GM12878 (cell line): Measurements from ENCODE around the gene PAM16. TPM values are rescaled to one million over a fixed set of nuclear protein-coding genes. Genes with fewer than 3 reads are reported as not detected.
A peak's percentile ranks its signal among the peaks of the same experiment; 100 is the strongest.
"Not testable (repeated sequence)": the region's sequence is repeated elsewhere in the genome, so short reads cannot be mapped to it uniquely, and the experiment has no call there.

Experiments
- ATAC-seq: fragments of 200-7000 bp; cut with Tn5 transposase; 3 replicates; pipeline ENCODE4 v1.9.1; 2020; ENCODE audit warnings: mild to moderate bottlenecking, moderate library complexity
- BruUV-seq: library from RNA; stranded (reverse); fragments of 400-500 nt; replicated peaks from 2 replicates; lab custom pipeline; 2021; lab: Mats Ljungman, UMichigan
- CTCF ChIA-PET: fragments of 300-600 bp; sonication (Branson Sonifier 250); formaldehyde crosslinking; extraction: SDS; loops from one replicate; lab custom pipeline; 2021; ENCODE audit warnings: inconsistent platforms; lab: Yijun Ruan, JAX
- POLR2A ChIA-PET: fragments of 350-600 bp; formaldehyde crosslinking; extraction: SDS; loops from one replicate; lab custom pipeline; 2021; ENCODE audit warnings: inconsistent platforms; lab: Charles Lee
- RAD21 ChIA-PET: fragments of 300-600 bp; sonication (Branson Sonifier 250); formaldehyde crosslinking; loops from one replicate; lab custom pipeline; 2023; ENCODE audit warnings: antibody characterized with exemption; ENCODE audit not compliant: unreplicated experiment; lab: Charles Lee
- SMC1A ChIA-PET: fragments of 300-600 bp; sonication (Branson Sonifier 250); formaldehyde crosslinking; loops from one replicate; lab custom pipeline; 2023; ENCODE audit not compliant: unreplicated experiment, uncharacterized antibody; lab: Charles Lee
- DNase-seq: peaks from one replicate; pipeline ENCODE4 v3.0.0-alpha.2; 2011; ENCODE audit warnings: low read depth, low spot score
- FAIRE-seq: peaks from 3 replicates; lab custom pipeline; 2011; peaks lifted over from hg19 to GRCh38; lab: Jason Lieb, UNC
- H2AFZ ChIP-seq: 2 replicates; pipeline ENCODE4 v1.6.0; 2011; ENCODE audit warnings: low read depth, low read length, control low read depth; ENCODE audit not compliant: control insufficient read depth
- H3K27ac ChIP-seq: 2 replicates; pipeline ENCODE4 v1.5.1; 2011; ENCODE audit warnings: control low read depth; ENCODE audit not compliant: control insufficient read depth, insufficient read depth
- H3K27me3 ChIP-seq, 2 experiments: replicated peaks in 1 of 2; 2 replicates each; pipeline versions ENCODE4 v1.6.0 to v1.6.1; 2011; ENCODE audit warnings: low read length in 1 of 2; ENCODE audit not compliant: control insufficient read depth in 2 of 2, insufficient read depth in 2 of 2
- H3K36me3 ChIP-seq, 2 experiments: 2 replicates each; pipeline ENCODE4 v1.5.1; 2011; ENCODE audit warnings: low read length in 1 of 2; ENCODE audit not compliant: control insufficient read depth in 2 of 2, insufficient read depth in 2 of 2
- H3K4me1 ChIP-seq: 2 replicates; pipeline ENCODE4 v1.6.1; 2011; ENCODE audit warnings: mild to moderate bottlenecking, low read length, moderate library complexity, mixed read lengths; ENCODE audit not compliant: control insufficient read depth, insufficient read depth
- H3K4me2 ChIP-seq: 2 replicates; pipeline ENCODE4 v1.6.0; 2011; ENCODE audit warnings: control low read depth; ENCODE audit not compliant: control insufficient read depth, insufficient read depth
- H3K4me3 ChIP-seq: fragments of 200-600 bp; sonication (generic); 2 replicates; pipeline ENCODE4 v1.5.1; 2016
- H3K79me2 ChIP-seq: 2 replicates; pipeline ENCODE4 v1.6.0; 2011; ENCODE audit warnings: low read length; ENCODE audit not compliant: control insufficient read depth, insufficient read depth
- H3K9ac ChIP-seq: 2 replicates; pipeline ENCODE4 v1.8.0; 2011; ENCODE audit warnings: low read length, control low read depth, mixed read lengths; ENCODE audit not compliant: control insufficient read depth, insufficient read depth
- H3K9me3 ChIP-seq: replicated peaks from 3 replicates; pipeline ENCODE4 v1.5.1; 2011; ENCODE audit warnings: mild to moderate bottlenecking, low read length; ENCODE audit not compliant: control insufficient read depth, insufficient read depth
- H4K20me1 ChIP-seq: 2 replicates; pipeline ENCODE4 v1.6.0; 2011; ENCODE audit not compliant: control insufficient read depth, insufficient read depth
- BMI1 ChIP-seq: fragments of 450-650 bp; IDR thresholded peaks from 2 replicates; pipeline ENCODE4 v1.6.1; 2016; ENCODE audit warnings: mild to moderate bottlenecking, moderate library complexity, borderline replicate concordance
- HDGF ChIP-seq: fragments of 450-650 bp; IDR thresholded peaks from 2 replicates; pipeline ENCODE4 v1.6.1; 2016; ENCODE audit warnings: antibody characterized with exemption
- POLR2A ChIP-seq: IDR thresholded peaks from 2 replicates; pipeline ENCODE4 v1.6.1; 2011; ENCODE audit warnings: low read depth, mild to moderate bottlenecking, low read length
- POU2F2 ChIP-seq: IDR thresholded peaks from 3 replicates; pipeline ENCODE4 v1.6.1; 2011; ENCODE audit warnings: low read depth, mild to moderate bottlenecking, low read length, borderline replicate concordance
- SREBF2 ChIP-seq: IDR thresholded peaks from 2 replicates; pipeline ENCODE4 v1.6.1; 2012; ENCODE audit warnings: mild to moderate bottlenecking, low read length
- ZNF24 ChIP-seq: fragments of 450-650 bp; IDR thresholded peaks from 2 replicates; pipeline ENCODE4 v1.6.1; 2017; ENCODE audit warnings: antibody characterized with exemption, mild to moderate bottlenecking
- WGBS: methylation state at CpG from one replicate; pipeline ENCODE4 v1.1.6; 2016; ENCODE audit warnings: low lambda C conversion rate; ENCODE audit not compliant: insufficient replicate concordance, insufficient coverage; ENCODE audit errors: missing lambda C conversion rate; 5-methylcytosine and 5-hydroxymethylcytosine counted together
- in situ Hi-C: fragments of 300-500 bp; cut with MboI; formaldehyde crosslinking; loops from 9 replicates; pipeline ENCODE4 v1.14.3; 2018; ENCODE audit warnings: mixed read lengths
- intact Hi-C: fragments of 100-400 bp; cut with micrococcal nuclease; formaldehyde crosslinking; loops from one replicate; pipeline ENCODE4 v1.14.2; 2022; ENCODE audit not compliant: unreplicated experiment
- polyA plus RNA-seq, 11 experiments: library from polyadenylated mRNA; depleted of rRNA in 4 of 11; unstranded in 6 of 11; stranded (reverse) in 5 of 11; fragments of >200 nt; fragmentation: Nextera tagmentation in 4 of 11; fragmentation: Illumina TruSeq in 1 of 11; extraction: Ambion mirVana in 4 of 11; extraction: Trizol in 1 of 11; gene quantifications; 1 replicate in 1 of 11; 2 replicates in 10 of 11; pipeline versions ENCODE4 v1.2.1 to v1.2.3, GENCODE V29; 2011 to 2016; ENCODE audit warnings: inconsistent platforms in 2 of 11, missing spikeins in 2 of 11, low read depth in 1 of 11
- total RNA-seq, 4 experiments: library from RNA; depleted of rRNA in 3 of 4; stranded (reverse); fragments of >200 nt in 3 of 4; fragmentation: Illumina TruSeq in 1 of 4; extraction: Trizol in 1 of 4; gene quantifications; 2 replicates each; pipeline versions ENCODE4 v1.2.1 to v1.2.3, GENCODE V29; 2013 to 2021
- TF ChIP-seq, protein P1 (sequence below): fragments of 450-650 bp; IDR thresholded peaks from 2 replicates; pipeline ENCODE4 v1.6.1; 2017; ENCODE audit warnings: antibody characterized with exemption, mild to moderate bottlenecking, moderate library complexity

Gene PAM16
- total and polyA plus RNA-seq, 10 of the 15 experiments (the other 5 are each of a cell fraction or from before 2014, with no cell fraction given), result 18.5 to 94.3 (median 51.5) TPM

DNA sequence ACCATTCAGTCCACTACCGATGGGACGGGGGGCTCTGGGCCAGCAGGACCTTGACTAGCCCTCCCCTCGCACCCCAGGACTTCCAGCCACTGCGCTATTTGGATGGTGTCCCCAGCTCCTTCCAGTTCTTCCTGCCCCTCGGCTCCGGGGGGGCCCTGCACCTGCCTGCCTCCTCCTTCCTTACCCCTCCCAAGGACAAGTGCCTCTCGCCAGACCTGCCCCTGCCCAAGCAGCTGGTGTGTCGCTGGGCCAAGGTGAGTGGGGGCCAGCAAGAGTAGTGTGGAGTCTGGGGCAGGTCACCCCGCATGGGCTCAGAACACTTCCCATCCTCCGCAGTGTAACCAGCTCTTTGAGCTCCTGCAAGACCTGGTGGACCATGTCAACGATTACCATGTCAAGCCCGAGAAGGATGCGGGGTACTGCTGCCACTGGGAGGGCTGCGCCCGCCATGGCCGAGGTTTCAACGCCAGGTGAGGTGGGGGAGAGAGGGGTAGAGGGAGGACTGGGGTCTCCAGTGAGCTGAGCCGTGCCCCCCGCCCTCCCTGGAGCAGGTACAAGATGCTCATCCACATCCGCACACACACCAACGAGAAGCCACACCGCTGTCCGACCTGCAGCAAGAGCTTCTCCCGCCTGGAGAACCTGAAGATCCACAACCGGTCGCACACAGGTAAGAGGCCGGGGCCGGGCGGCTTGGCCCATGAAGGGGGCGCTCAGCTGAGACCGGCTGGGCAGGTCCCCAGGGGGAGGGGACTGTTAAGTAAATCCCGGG lies 16.2 kb downstream of the PAM16 start:
- in situ Hi-C loops, result loop anchor here (5.0 kb wide), 1 partner anchor 48 kb away; no protein-coding TSS in a partner anchor
- ChIA-PET CTCF (interaction anchor here (0.6 kb wide), 2 partner anchors 11 to 54 kb away, joined by 3 read pairs; no protein-coding TSS in a partner anchor), SMC1A (no interaction called here)
- H2AFZ ChIP-seq, result no peak overlapping the region
- TF ChIP-seq POLR2A (peak; percentile 43; the same call in 1 of the 2 replicates), POU2F2 (no peak), ZNF24 (no peak), HDGF (no peak), BMI1 (no peak), SREBF2 (no peak)
- TF ChIP-seq, protein P1, sequence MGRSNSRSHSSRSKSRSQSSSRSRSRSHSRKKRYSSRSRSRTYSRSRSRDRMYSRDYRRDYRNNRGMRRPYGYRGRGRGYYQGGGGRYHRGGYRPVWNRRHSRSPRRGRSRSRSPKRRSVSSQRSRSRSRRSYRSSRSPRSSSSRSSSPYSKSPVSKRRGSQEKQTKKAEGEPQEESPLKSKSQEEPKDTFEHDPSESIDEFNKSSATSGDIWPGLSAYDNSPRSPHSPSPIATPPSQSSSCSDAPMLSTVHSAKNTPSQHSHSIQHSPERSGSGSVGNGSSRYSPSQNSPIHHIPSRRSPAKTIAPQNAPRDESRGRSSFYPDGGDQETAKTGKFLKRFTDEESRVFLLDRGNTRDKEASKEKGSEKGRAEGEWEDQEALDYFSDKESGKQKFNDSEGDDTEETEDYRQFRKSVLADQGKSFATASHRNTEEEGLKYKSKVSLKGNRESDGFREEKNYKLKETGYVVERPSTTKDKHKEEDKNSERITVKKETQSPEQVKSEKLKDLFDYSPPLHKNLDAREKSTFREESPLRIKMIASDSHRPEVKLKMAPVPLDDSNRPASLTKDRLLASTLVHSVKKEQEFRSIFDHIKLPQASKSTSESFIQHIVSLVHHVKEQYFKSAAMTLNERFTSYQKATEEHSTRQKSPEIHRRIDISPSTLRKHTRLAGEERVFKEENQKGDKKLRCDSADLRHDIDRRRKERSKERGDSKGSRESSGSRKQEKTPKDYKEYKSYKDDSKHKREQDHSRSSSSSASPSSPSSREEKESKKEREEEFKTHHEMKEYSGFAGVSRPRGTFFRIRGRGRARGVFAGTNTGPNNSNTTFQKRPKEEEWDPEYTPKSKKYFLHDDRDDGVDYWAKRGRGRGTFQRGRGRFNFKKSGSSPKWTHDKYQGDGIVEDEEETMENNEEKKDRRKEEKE, result no peak
- TF ChIP-seq, all 136 proteins: peak for 1
- ChIA-PET RAD21 (no interaction called here), POLR2A (interaction anchor here (0.7 kb wide), 1 partner anchor 717 kb away, joined by 4 read pairs; no protein-coding TSS in a partner anchor)
- Histone ChIP-seq H3K4me3 (no peak overlapping the region), H3K4me1 (no peaks in the 10 kb centered on the region), H3K27me3 (no peaks in the 10 kb centered on the region), H3K9ac (no peak overlapping the region), H3K36me3 (peaks cover 0 to 13% of the 10 kb centered on the region in 2 experiments; a peak in 3 of 4 replicates), H3K27ac (no peak overlapping the region), H4K20me1 (no peaks in the 10 kb centered on the region), H3K4me2 (no peak overlapping the region), H3K9me3 (no peaks in the 10 kb centered on the region), H3K79me2 (no peaks in the 10 kb centered on the region)
- intact Hi-C loops, result loop anchor here (10.0 kb wide), 1 partner anchor 130 kb away; no protein-coding TSS in a partner anchor
- WGBS, result 70% methylated on average over 30 of the region's 32 CpGs
- no peak for ATAC-seq
- DNase-seq, result no peak
- no peak for FAIRE-seq
- no TSS peak for BruUV-seq

DNA sequence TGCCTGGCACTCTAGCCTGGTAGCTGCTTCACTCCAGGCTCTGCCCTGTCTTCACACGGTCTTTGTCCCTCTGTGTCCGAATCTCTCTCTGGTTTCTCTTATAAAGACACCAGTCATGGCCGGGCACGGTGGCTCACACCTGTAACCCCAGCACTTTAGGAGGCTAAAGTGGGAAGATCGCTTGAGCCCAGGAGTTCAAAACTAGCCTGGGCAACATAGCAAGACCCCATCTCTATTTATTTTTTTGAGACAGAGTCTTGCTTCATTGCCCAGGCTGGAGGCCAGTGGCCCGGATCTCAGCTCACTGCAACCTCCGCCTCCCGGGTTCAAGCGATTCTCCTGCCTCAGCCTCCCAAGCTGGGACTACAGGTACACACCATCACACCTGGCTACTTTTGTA lies 17.4 kb downstream of the PAM16 start:
- RAD21 ChIA-PET, H2AFZ ChIP-seq, BruUV-seq, POLR2A ChIA-PET, H3K9me3 ChIP-seq, DNase-seq, H3K9ac ChIP-seq, FAIRE-seq, SMC1A ChIA-PET, H4K20me1 ChIP-seq, H3K36me3 ChIP-seq, H3K79me2 ChIP-seq, H3K27me3 ChIP-seq, ATAC-seq, H3K4me1 ChIP-seq, H3K27ac ChIP-seq, H3K4me3 ChIP-seq, H3K4me2 ChIP-seq: not testable (repeated sequence)
- intact Hi-C loops (loop anchor here (10.0 kb wide), 1 partner anchor 129 kb away; no protein-coding TSS in a partner anchor), in situ Hi-C loops (loop anchor here (5.0 kb wide), 1 partner anchor 46 kb away; no protein-coding TSS in a partner anchor)
- WGBS, result 88% methylated on average over 9 of the region's 9 CpGs
- CTCF ChIA-PET, result interaction anchor here (12.1 kb wide), 1 partner anchor 44 kb away, joined by 145 read pairs; no protein-coding TSS in a partner anchor
